Measurements from ENCODE around the gene ZNHIT2.

- TF ChIP-seq, protein P1, sequence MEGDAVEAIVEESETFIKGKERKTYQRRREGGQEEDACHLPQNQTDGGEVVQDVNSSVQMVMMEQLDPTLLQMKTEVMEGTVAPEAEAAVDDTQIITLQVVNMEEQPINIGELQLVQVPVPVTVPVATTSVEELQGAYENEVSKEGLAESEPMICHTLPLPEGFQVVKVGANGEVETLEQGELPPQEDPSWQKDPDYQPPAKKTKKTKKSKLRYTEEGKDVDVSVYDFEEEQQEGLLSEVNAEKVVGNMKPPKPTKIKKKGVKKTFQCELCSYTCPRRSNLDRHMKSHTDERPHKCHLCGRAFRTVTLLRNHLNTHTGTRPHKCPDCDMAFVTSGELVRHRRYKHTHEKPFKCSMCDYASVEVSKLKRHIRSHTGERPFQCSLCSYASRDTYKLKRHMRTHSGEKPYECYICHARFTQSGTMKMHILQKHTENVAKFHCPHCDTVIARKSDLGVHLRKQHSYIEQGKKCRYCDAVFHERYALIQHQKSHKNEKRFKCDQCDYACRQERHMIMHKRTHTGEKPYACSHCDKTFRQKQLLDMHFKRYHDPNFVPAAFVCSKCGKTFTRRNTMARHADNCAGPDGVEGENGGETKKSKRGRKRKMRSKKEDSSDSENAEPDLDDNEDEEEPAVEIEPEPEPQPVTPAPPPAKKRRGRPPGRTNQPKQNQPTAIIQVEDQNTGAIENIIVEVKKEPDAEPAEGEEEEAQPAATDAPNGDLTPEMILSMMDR (IDR thresholded peaks at IDR 0.05) = peak in 1 of 7 experiments; percentile 37
- TF ChIP-seq POLR2A (IDR thresholded peaks at IDR 0.05) (no peak), EP300 (IDR thresholded peaks at IDR 0.05) (no peak)
Measured at GRCh38 chr11:65095974-65096806, 21.3 kb downstream of the ZNHIT2 start, which contains the start of gene VPS51.
